ENCODE measurements around the gene HAX1. TPM values are rescaled to one million over a fixed set of nuclear protein-coding genes. Genes with fewer than 3 reads are reported as not detected.

The HAX1 gene
- 70.4 and 120 TPM in 2 replicates for total RNA-seq (ENCODE audit: low replicate concordance)

DNA sequence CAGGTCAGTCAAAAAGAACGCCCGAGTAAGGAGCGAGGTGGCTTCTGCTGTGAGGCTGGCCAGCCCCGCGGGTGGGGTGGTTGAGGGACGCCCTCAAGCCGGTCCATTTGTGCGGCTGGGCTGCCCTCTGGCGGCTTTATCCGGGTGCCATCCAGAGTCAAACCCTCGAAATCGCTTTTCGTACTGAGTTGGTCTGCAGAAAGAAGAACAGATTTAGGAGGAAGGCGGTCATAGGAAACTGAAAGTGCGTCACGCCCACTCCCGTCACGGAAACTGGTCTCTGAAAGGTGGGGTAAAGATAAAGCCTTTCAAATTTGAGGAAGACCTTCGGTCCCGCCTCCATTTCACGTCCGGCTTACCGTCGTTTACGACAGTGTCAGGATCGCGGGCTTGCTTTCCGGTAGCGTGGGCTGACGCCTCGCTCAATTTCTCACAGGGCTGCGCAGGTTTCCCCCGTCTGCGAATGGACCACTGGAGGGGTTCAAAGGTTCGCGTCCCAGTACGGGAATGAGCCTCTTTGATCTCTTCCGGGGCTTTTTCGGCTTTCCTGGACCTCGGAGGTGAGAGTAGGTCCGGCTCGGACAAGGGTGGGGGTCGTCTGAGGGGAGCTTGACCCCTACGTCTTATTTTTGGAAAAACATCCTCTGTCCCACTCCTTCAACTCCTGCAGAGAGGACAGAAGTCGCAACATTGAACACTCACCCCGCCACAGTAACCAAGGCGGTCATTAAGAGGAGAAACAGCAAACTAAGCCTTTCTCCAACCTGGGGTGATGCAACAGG, at the start of gene HAX1:
Gene HAX1, plus strand, starts transcription at position 413 of the 782 bp plus-strand sequence. Its CDS starts 95 bp downstream, at position 508.

GRCh38 chr1:154320882-154321608, 48.6 kb downstream of the HAX1 start, which contains the start of gene AQP10:
AQP10 (plus strand) TSS chr1:154321093; CDS start chr1:154321156, 63 bp downstream.

GRCh38 chr1:154324669-154325582, 52.5 kb downstream of the HAX1 start, which contains the start of gene ATP8B2:
ATP8B2 (plus strand) TSS chr1:154325525; CDS start chr1:154328142, 2,617 bp downstream.

Other genes with a start within 250 kb of the HAX1 start
- under 0.01 and 0.12 TPM in 2 replicates for gene NUP210L, start 117.6 kb upstream of the HAX1 start, total RNA-seq (ENCODE audit: low replicate concordance)
- 517 and 625 TPM in 2 replicates for gene TPM3, start 80.5 kb upstream of the HAX1 start, total RNA-seq (ENCODE audit: low replicate concordance)
- gene CFAP141, start 66.3 kb upstream of the HAX1 start, total RNA-seq (ENCODE audit: low replicate concordance), result not detected in 2 replicates
- 48.1 and 61.1 TPM in 2 replicates for gene UBAP2L, start 51.7 kb upstream of the HAX1 start, total RNA-seq (ENCODE audit: low replicate concordance)
- gene AQP10, start 48.5 kb downstream of the HAX1 start, total RNA-seq (ENCODE audit: low replicate concordance), result 0.12 and 0.15 TPM in 2 replicates
- gene ATP8B2, start 52.9 kb downstream of the HAX1 start, total RNA-seq (ENCODE audit: low replicate concordance), result 112 and 199 TPM in 2 replicates
- gene IL6R, start 132.7 kb downstream of the HAX1 start, total RNA-seq (ENCODE audit: low replicate concordance), result 1.1 and 12.5 TPM in 2 replicates
- gene TDRD10, start 229.6 kb downstream of the HAX1 start, total RNA-seq (ENCODE audit: low replicate concordance), result not detected in 2 replicates
- under 0.01 and 0.12 TPM in 2 replicates for gene SHE, start 229.8 kb downstream of the HAX1 start, total RNA-seq (ENCODE audit: low replicate concordance)

All from smooth muscle cell of the coronary artery (primary cell).